HG03196 (cell line): ENCODE data around the gene SIAH3.

Experiments
- ATAC-seq: cut with Tn5 transposase; IDR thresholded peaks from one replicate; pipeline ENCODE4 v1.9.1; 2021; ENCODE audit not compliant: unreplicated experiment

SIAH3 gene

GRCh38 chr13:45748941-45749759 lies 102.4 kb downstream of the SIAH3 start:
- no peak for ATAC-seq

- ATAC-seq = no peak
Measured at GRCh38 chr13:45747071-45747470, 104.5 kb downstream of the SIAH3 start.

- no peak for ATAC-seq
Measured at GRCh38 chr13:45744979-45745378, 106.6 kb downstream of the SIAH3 start.

GRCh38 chr13:45742985-45743384 lies 108.6 kb downstream of the SIAH3 start:
- ATAC-seq = no peak

GRCh38 chr13:45737571-45738017 lies 114.0 kb downstream of the SIAH3 start:
- ATAC-seq = no peak

- no peak for ATAC-seq
Measured at GRCh38 chr13:45733361-45733760, 118.2 kb downstream of the SIAH3 start.

GRCh38 chr13:45732916-45733315 lies 118.6 kb downstream of the SIAH3 start:
- ATAC-seq = no peak

- no peak for ATAC-seq
Measured at GRCh38 chr13:45731455-45731854, 120.1 kb downstream of the SIAH3 start.

- ATAC-seq = no peak
Measured at GRCh38 chr13:45728759-45729158, 122.8 kb downstream of the SIAH3 start.
